IMR-90 (cell line): Measurements from ENCODE around the gene SGK1. TPM values are rescaled to one million over a fixed set of nuclear protein-coding genes. Genes with fewer than 3 reads are reported as not detected.

ENCODE experiments used
- ATAC-seq: fragments of 200-7000 bp; cut with Tn5 transposase; 2 replicates; pipeline ENCODE4 v1.9.1; 2020; ENCODE audit warnings: low read depth, mild to moderate bottlenecking, moderate library complexity
- BruUV-seq: library from RNA; stranded (reverse); fragments of 400-500 nt; replicated peaks from 2 replicates; lab custom pipeline; 2021; lab: Mats Ljungman, UMichigan
- CTCF ChIA-PET: fragments of 300-600 bp; formaldehyde crosslinking; extraction: SDS; loops from one replicate; lab custom pipeline; 2021; ENCODE audit warnings: antibody characterized with exemption; lab: Yijun Ruan, JAX
- POLR2A ChIA-PET: fragments of 300-600 bp; sonication (Branson Sonifier 250); formaldehyde crosslinking; loops from one replicate; lab custom pipeline; 2022; ENCODE audit warnings: antibody characterized with exemption; ENCODE audit not compliant: unreplicated experiment; lab: Charles Lee
- DNase-seq: peaks from one replicate; pipeline ENCODE4 v3.0.0; 2013
- H2AFZ ChIP-seq: replicated peaks from 2 replicates; pipeline ENCODE3; 2013; ENCODE audit warnings: low read length, mild to moderate bottlenecking; ENCODE audit not compliant: poor library complexity
- H2AK5ac ChIP-seq: 2 replicates; pipeline ENCODE4 v1.6.1; 2013; ENCODE audit warnings: low read depth, low read length, inconsistent platforms
- H2AK9ac ChIP-seq: replicated peaks from 2 replicates; pipeline ENCODE3; 2013; ENCODE audit warnings: mild to moderate bottlenecking, low read depth, low read length, moderate library complexity; ENCODE audit not compliant: poor library complexity
- H2BK120ac ChIP-seq: 2 replicates; pipeline ENCODE4 v1.6.1; 2013; ENCODE audit warnings: low read depth, low read length, inconsistent platforms
- H2BK15ac ChIP-seq: 3 replicates; pipeline ENCODE4 v1.6.1; 2013; ENCODE audit warnings: low read depth, low read length, inconsistent platforms
- H2BK20ac ChIP-seq: 2 replicates; pipeline ENCODE4 v1.6.1; 2013; ENCODE audit warnings: low read depth, mild to moderate bottlenecking, inconsistent platforms, low read length, moderate library complexity
- H2BK5ac ChIP-seq: 2 replicates; pipeline ENCODE4 v1.6.1; 2013; ENCODE audit warnings: mild to moderate bottlenecking, low read depth, low read length, inconsistent platforms; ENCODE audit not compliant: poor library complexity, severe bottlenecking
- H3K14ac ChIP-seq: replicated peaks from 2 replicates; pipeline ENCODE4 v1.6.1; 2013; ENCODE audit warnings: low read depth, low read length, inconsistent platforms
- H3K18ac ChIP-seq: 2 replicates; pipeline ENCODE4 v1.6.1; 2013; ENCODE audit warnings: low read depth, low read length, control low read depth
- H3K23ac ChIP-seq: 2 replicates; pipeline ENCODE4 v1.6.1; 2013; ENCODE audit warnings: low read depth, low read length, inconsistent platforms
- H3K27ac ChIP-seq: 2 replicates; pipeline ENCODE4 v1.5.1; 2013; ENCODE audit warnings: mild to moderate bottlenecking, control low read depth, low read length; ENCODE audit not compliant: insufficient read depth
- H3K27me3 ChIP-seq: 2 replicates; pipeline ENCODE4 v1.6.1; 2013; ENCODE audit warnings: low read length; ENCODE audit not compliant: control insufficient read depth, insufficient read depth
- H3K36me3 ChIP-seq: 2 replicates; pipeline ENCODE4 v1.6.1; 2013; ENCODE audit warnings: low read length, mixed read lengths; ENCODE audit not compliant: control insufficient read depth, insufficient read depth
- H3K4ac ChIP-seq: 2 replicates; pipeline ENCODE4 v1.6.1; 2013; ENCODE audit warnings: low read depth, low read length, inconsistent platforms
- H3K4me1 ChIP-seq: 2 replicates; pipeline ENCODE4 v1.6.1; 2013; ENCODE audit warnings: low read length, mixed read lengths; ENCODE audit not compliant: control insufficient read depth, insufficient read depth
- H3K4me2 ChIP-seq: 2 replicates; pipeline ENCODE4 v1.6.1; 2013; ENCODE audit warnings: low read depth, mild to moderate bottlenecking, control low read depth, low read length, moderate library complexity
- H3K4me3 ChIP-seq: 2 replicates; pipeline ENCODE4 v1.5.1; 2013; ENCODE audit warnings: low read depth, mild to moderate bottlenecking, control low read depth, low read length, moderate library complexity; ENCODE audit not compliant: insufficient read depth
- H3K56ac ChIP-seq: 2 replicates; pipeline ENCODE4 v1.6.1; 2013; ENCODE audit warnings: low read length, inconsistent platforms; ENCODE audit not compliant: insufficient read depth; ENCODE audit errors: extremely low read depth
- H3K79me1 ChIP-seq, 2 experiments: 2 replicates each; pipeline ENCODE4 v1.6.1; 2013; ENCODE audit warnings: low read length in 2 of 2, inconsistent platforms in 1 of 2, low read depth in 1 of 2
- H3K9ac ChIP-seq: 2 replicates; pipeline ENCODE4 v1.6.1; 2013; ENCODE audit warnings: low read depth, low read length, control low read depth
- H3K9me1 ChIP-seq: 2 replicates; pipeline ENCODE4 v1.6.1; 2013; ENCODE audit warnings: low read length, inconsistent platforms; ENCODE audit not compliant: insufficient read depth
- H3K9me3 ChIP-seq: 2 replicates; pipeline ENCODE4 v1.6.1; 2013; ENCODE audit warnings: low read length; ENCODE audit not compliant: control insufficient read depth, insufficient read depth
- H4K20me1 ChIP-seq: 2 replicates; pipeline ENCODE4 v1.6.1; 2013; ENCODE audit warnings: low read length, inconsistent platforms; ENCODE audit not compliant: insufficient read depth
- H4K5ac ChIP-seq: 2 replicates; pipeline ENCODE4 v1.6.1; 2013; ENCODE audit warnings: mild to moderate bottlenecking, low read depth, low read length, control low read depth
- H4K8ac ChIP-seq, 2 experiments: 2 replicates each; pipeline ENCODE4 v1.6.1; 2013; ENCODE audit warnings: low read depth in 2 of 2, low read length in 2 of 2, control low read depth in 1 of 2, inconsistent platforms in 1 of 2
- H4K91ac ChIP-seq: 2 replicates; pipeline ENCODE4 v1.6.1; 2013; ENCODE audit warnings: low read depth, low read length, inconsistent platforms; ENCODE audit not compliant: insufficient read depth
- BHLHE40 ChIP-seq: fragments of 150-350 bp; IDR thresholded peaks from 2 replicates; pipeline ENCODE4 v1.6.1; 2016; ENCODE audit warnings: mild to moderate bottlenecking, low read depth, low read length
- CEBPB ChIP-seq: IDR thresholded peaks from 2 replicates; pipeline ENCODE4 v1.6.1; 2012; ENCODE audit warnings: low read depth, low read length, improper control_type of control experiment
- CHD1 ChIP-seq: IDR thresholded peaks from 2 replicates; pipeline ENCODE4 v1.6.1; 2012; ENCODE audit warnings: low read depth, low read length, improper control_type of control experiment
- FOS ChIP-seq: fragments of 150-350 bp; IDR thresholded peaks from 2 replicates; pipeline ENCODE4 v1.6.1; 2016; ENCODE audit warnings: low read depth, low read length
- MAFK ChIP-seq: IDR thresholded peaks from 2 replicates; pipeline ENCODE4 v1.6.1; 2012; ENCODE audit warnings: low read depth, low read length, improper control_type of control experiment
- MXI1 ChIP-seq: IDR thresholded peaks from 2 replicates; pipeline ENCODE4 v1.6.1; 2012; ENCODE audit warnings: low read depth, mild to moderate bottlenecking, low read length, moderate library complexity, borderline replicate concordance
- NFE2L2 ChIP-seq: fragments of 150-350 bp; IDR thresholded peaks from 2 replicates; pipeline ENCODE4 v1.6.1; 2016; ENCODE audit warnings: low read depth, mild to moderate bottlenecking, low read length
- POLR2A ChIP-seq: IDR thresholded peaks from 2 replicates; pipeline ENCODE4 v1.6.1; 2012; ENCODE audit warnings: mild to moderate bottlenecking, low read depth, low read length
- RAD21 ChIP-seq: IDR thresholded peaks from 2 replicates; pipeline ENCODE4 v1.6.1; 2012; ENCODE audit warnings: low read length, improper control_type of control experiment
- RCOR1 ChIP-seq: IDR thresholded peaks from 2 replicates; pipeline ENCODE4 v1.6.1; 2012; ENCODE audit warnings: mild to moderate bottlenecking, low read length, improper control_type of control experiment; ENCODE audit not compliant: insufficient replicate concordance
- RFX5 ChIP-seq: IDR thresholded peaks from 2 replicates; pipeline ENCODE4 v1.8.0; 2012; ENCODE audit warnings: low read depth, mild to moderate bottlenecking, low read length, moderate library complexity
- SMC3 ChIP-seq: fragments of 150-350 bp; IDR thresholded peaks from 2 replicates; pipeline ENCODE4 v1.6.1; 2016; ENCODE audit warnings: low read depth, mild to moderate bottlenecking, antibody characterized with exemption, low read length, moderate library complexity
- WGBS, 2 experiments: methylation state at CpG; one replicate each; pipeline versions ENCODE4 v1.1.5 to v1.1.7; 2013; ENCODE audit warnings: missing lambda C conversion rate in 2 of 2; ENCODE audit not compliant: insufficient read length in 1 of 2; ENCODE audit errors: extremely low coverage in 2 of 2; 5-methylcytosine and 5-hydroxymethylcytosine counted together
- dilution Hi-C: fragments of 300-500 bp; cut with HindIII; formaldehyde crosslinking; loops from one replicate; pipeline ENCODE4 v1.14.3; 2018; ENCODE audit warnings: low sequenced_read_pairs; ENCODE audit not compliant: unreplicated experiment
- in situ Hi-C: fragments of 300-500 bp; cut with MboI; formaldehyde crosslinking; loops from 3 replicates; pipeline ENCODE4 v1.14.3; 2019; ENCODE audit warnings: low sequenced_read_pairs, inconsistent platforms, mixed read lengths
- intact Hi-C: fragments of 100-400 bp; cut with micrococcal nuclease; formaldehyde crosslinking; loops from 2 replicates; pipeline ENCODE4 v1.10.0; 2022
- polyA plus RNA-seq, 3 experiments: library from polyadenylated mRNA; depleted of rRNA; stranded (reverse); fragments of >200 nt; gene quantifications; 2 replicates each; pipeline ENCODE4 v1.2.3, GENCODE V29; 2012; ENCODE audit warnings: low replicate concordance in 1 of 3
- total RNA-seq: library from RNA; depleted of rRNA; stranded (reverse); fragments of >200 nt; gene quantifications from 2 replicates; pipeline ENCODE4 v1.2.3, GENCODE V29; 2012
- TF ChIP-seq, protein P1 (sequence below): conservative IDR thresholded peaks from 2 replicates; pipeline ENCODE4 v1.5.1; 2012; ENCODE audit warnings: mild to moderate bottlenecking, low read depth, low read length, improper control_type of control experiment
- TF ChIP-seq, protein P2 (sequence below): fragments of 150-350 bp; IDR thresholded peaks from 2 replicates; pipeline ENCODE4 v1.6.1; 2017; ENCODE audit warnings: mild to moderate bottlenecking, antibody characterized with exemption, low read length, low read depth
- TF ChIP-seq, protein P3 (sequence below): fragments of 150-350 bp; IDR thresholded peaks from 2 replicates; pipeline ENCODE4 v1.6.1; 2016; ENCODE audit warnings: low read depth, mild to moderate bottlenecking, low read length, moderate library complexity, borderline replicate concordance

Gene SGK1
- total and polyA plus RNA-seq, 2 of the 4 experiments (the other 2 are of a cell fraction): 121 to 255 TPM

DNA sequence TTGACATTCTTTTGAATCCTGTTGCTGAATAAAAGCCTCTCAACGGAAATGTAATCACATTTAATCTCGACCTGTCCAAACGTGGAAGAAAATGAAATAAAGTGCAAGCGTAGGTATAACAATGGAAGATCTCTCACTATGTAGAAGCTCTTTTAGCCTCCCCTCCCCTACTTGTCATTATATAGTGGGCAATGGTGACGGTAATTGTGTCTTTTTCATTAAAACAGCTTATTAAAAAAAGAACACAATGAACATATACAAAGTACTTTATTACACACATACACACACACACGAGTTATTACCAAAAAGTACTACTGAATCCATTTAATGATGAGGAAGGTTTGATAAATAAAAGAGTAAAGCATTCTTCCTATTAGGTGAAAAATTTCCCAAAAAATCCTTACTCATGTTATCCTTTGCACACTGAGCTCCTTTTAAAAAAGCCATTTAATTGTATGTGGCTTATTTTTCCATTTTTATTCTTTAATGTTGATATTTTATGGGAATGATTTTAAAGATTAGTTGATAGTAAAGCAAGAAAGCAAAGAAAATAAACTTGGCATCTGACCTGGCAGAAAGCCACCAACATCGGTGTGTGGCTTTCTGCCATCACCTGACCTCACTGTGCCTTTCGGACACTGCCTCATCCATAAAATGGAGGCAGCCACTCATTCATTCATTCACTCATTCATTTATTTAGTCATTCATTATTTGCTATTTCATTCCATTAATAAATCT, 493 bp upstream of the SGK1 start:
- WGBS, 2 experiments: 80% methylated on average over 1 of the region's 8 CpGs; no CpG with 5 or more reads in 1 of the 2 experiments
- Histone ChIP-seq H4K91ac (no peak overlapping the region), H2AFZ (no peak overlapping the region), H2AK9ac (no peak overlapping the region), H3K27ac (no peak overlapping the region), H3K4me1 (no peaks in the 10 kb centered on the region), H3K14ac (no peak overlapping the region), H3K36me3 (no peaks in the 10 kb centered on the region), H2BK120ac (no peak overlapping the region), H4K5ac (no peak overlapping the region), H4K20me1 (no peaks in the 10 kb centered on the region), H3K23ac (peak overlapping the region; percentile 52; the same call in 1 of the 2 replicates), H2BK5ac (no peak overlapping the region), H3K56ac (no peak overlapping the region), H3K9me3 (no peaks in the 10 kb centered on the region), H2BK15ac (no peak overlapping the region), H3K4me3 (no peak overlapping the region), H3K4me2 (peak overlapping the region; percentile 78), H3K79me1 (no peaks in the 10 kb centered on the region), H3K4ac (no peak overlapping the region), H3K9ac (no peak overlapping the region), H3K9me1 (no peaks in the 10 kb centered on the region), H3K18ac (no peak overlapping the region), H4K8ac (no peak overlapping the region), H3K27me3 (no peaks in the 10 kb centered on the region), H2AK5ac (no peak overlapping the region), H2BK20ac (no peak overlapping the region)
- no TSS peak for BruUV-seq
- DNase-seq (no peak), ATAC-seq (no peak)
- in situ Hi-C loops (no loop called here), dilution Hi-C loops (no loop called here), intact Hi-C loops (loop anchor here (5.0 kb wide), 1 partner anchor 324 kb away; no protein-coding TSS in a partner anchor)
- ChIA-PET CTCF (interaction anchor here (0.5 to 1.2 kb wide), 3 partner anchors 17 to 120 kb away, joined by 3 to 4 read pairs (median 3); no protein-coding TSS in a partner anchor), POLR2A (interaction anchor here (0.6 kb wide), 1 partner anchor 559 kb away, joined by 5 read pairs; no protein-coding TSS in a partner anchor)
- TF ChIP-seq RAD21 (no peak), FOS (no peak), POLR2A (no peak), MXI1 (no peak), SMC3 (no peak), MAFK (no peak), CHD1 (no peak), RCOR1 (no peak), CEBPB (no peak), NFE2L2 (no peak), BHLHE40 (no peak), RFX5 (no peak)
- TF ChIP-seq, protein P1, sequence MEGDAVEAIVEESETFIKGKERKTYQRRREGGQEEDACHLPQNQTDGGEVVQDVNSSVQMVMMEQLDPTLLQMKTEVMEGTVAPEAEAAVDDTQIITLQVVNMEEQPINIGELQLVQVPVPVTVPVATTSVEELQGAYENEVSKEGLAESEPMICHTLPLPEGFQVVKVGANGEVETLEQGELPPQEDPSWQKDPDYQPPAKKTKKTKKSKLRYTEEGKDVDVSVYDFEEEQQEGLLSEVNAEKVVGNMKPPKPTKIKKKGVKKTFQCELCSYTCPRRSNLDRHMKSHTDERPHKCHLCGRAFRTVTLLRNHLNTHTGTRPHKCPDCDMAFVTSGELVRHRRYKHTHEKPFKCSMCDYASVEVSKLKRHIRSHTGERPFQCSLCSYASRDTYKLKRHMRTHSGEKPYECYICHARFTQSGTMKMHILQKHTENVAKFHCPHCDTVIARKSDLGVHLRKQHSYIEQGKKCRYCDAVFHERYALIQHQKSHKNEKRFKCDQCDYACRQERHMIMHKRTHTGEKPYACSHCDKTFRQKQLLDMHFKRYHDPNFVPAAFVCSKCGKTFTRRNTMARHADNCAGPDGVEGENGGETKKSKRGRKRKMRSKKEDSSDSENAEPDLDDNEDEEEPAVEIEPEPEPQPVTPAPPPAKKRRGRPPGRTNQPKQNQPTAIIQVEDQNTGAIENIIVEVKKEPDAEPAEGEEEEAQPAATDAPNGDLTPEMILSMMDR: no peak
- TF ChIP-seq, protein P2, sequence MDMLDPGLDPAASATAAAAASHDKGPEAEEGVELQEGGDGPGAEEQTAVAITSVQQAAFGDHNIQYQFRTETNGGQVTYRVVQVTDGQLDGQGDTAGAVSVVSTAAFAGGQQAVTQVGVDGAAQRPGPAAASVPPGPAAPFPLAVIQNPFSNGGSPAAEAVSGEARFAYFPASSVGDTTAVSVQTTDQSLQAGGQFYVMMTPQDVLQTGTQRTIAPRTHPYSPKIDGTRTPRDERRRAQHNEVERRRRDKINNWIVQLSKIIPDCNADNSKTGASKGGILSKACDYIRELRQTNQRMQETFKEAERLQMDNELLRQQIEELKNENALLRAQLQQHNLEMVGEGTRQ: no peak
- TF ChIP-seq, protein P3, sequence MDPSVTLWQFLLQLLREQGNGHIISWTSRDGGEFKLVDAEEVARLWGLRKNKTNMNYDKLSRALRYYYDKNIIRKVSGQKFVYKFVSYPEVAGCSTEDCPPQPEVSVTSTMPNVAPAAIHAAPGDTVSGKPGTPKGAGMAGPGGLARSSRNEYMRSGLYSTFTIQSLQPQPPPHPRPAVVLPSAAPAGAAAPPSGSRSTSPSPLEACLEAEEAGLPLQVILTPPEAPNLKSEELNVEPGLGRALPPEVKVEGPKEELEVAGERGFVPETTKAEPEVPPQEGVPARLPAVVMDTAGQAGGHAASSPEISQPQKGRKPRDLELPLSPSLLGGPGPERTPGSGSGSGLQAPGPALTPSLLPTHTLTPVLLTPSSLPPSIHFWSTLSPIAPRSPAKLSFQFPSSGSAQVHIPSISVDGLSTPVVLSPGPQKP: no peak
